NCI-H460 (cell line): ENCODE measurements around the gene ITPR2. TPM values are rescaled to one million over a fixed set of nuclear protein-coding genes. Genes with fewer than 3 reads are reported as not detected.
"Not testable (repeated sequence)": the region's sequence is repeated elsewhere in the genome, so short reads cannot be mapped to it uniquely, and the experiment has no call there.

ENCODE experiments used
- DNase-seq: peaks from one replicate; pipeline ENCODE4 v3.0.0-alpha.2; 2016; ENCODE audit warnings: low read depth; ENCODE audit errors: extremely low read depth
- total RNA-seq: library from RNA; depleted of rRNA; stranded (reverse); fragments of >200 nt; shearing (Covaris generic); gene quantifications from 2 replicates; pipeline ENCODE4 v1.2.3, GENCODE V29; 2014

ITPR2 gene
- total RNA-seq, 1 experiment from 2014 or later = 5.5 TPM

DNA sequence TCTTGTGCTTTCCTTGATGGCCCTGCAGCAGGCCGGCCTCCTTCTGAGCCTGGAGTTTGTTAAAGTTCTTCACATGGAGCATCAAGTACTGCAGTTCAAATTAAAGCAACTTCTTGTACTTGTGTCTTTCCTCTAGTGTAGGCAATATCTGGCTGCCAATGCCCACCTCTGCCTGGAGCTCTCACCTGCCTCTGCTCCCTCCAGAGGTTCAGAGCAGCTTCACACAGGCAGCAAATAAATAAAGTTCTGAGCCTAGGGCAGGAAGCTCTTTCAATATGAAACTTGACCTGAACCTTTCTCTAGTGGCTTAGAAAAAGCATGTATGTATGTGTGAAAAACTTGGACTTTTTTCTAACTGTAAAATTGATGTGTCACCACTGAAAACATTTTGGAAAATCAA lies 65.9 kb downstream of the ITPR2 start:
- no peak for DNase-seq

DNA sequence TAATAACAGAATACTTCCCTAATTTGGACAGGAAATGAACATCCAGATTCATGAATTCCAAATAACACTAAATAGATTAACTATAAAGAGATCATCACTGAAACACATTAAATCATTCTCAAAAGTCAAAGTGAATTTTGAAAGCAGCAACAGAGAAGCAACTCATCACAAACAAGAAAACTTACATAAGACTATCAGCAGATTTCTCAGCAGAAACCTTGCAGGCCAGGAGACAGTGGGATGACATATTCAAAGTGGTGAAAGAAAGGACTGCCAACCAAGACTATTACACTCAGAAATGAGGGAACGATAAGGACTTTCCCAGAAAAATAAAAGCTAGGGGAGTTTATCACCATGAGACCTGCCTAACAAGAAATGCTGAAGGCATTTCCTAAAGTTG lies 70.8 kb downstream of the ITPR2 start:
- DNase-seq = no peak

DNA sequence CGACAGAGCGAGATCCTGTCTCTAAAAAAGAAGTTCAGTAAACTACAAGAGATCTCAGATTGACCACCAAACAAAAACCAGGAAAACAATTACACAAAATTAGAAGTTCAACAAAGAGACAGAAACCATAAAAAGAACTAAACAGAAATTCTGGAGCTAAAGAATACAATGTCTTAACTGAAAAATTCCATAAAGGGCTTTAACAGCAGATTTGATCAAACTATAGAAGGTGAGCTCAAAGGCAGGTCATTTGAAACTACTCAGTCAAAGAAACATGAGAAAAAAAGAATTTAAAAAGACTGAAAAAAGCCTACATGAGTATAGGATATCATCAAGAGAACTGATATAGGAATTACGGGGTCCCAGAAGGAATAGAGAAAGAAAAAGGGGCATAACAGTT lies 71.2 kb downstream of the ITPR2 start:
- no peak for DNase-seq

DNA sequence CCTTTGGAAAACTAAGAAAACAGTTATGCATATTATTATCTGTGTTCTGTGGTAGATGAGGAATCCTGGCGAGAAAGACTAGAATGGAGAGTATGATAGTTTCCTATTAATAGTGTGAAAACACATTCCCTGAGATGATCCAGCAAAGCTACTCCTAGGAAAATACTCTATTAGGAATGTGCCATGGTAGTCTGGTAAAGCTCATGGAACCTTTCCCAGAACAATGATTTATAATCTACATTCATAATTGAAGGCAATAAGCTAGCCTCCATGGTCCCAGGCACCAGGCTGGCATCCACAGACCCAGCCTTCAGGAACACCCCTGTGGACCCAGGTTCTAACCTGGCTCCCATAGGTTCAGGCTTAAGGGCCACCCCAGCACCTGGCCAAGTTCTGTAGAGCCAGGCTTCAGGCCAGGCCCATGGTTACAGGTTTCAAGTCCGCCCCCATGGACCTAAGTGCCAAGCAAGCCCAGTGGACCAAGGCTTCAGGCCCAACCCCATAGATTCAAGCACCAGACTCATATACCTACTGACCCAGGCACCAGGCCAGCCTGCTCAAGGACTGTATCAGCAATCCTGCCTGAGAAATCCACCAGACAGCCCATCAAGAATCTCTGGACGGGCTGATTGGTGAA lies 72.2 kb downstream of the ITPR2 start:
- DNase-seq = no peak

DNA sequence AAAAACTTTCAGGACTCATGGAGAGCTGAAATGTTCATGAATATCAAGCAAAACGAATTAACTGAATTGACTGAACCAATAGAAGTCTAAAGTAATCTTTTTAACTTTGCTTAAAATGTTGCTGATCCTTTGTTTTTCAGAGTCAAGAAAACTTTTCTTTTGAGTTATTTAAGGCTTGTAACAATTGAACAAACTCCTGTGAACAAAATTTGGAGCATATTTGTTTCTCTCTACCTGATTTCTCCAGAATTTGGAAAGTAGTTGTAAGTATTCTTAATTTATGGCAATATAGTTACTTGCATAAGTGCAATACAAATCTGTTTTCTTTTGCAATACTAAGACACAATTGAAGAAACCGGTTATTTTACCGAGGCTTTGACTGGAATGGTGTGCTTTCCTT lies 77.6 kb downstream of the ITPR2 start:
- not testable (repeated sequence) for DNase-seq

DNA sequence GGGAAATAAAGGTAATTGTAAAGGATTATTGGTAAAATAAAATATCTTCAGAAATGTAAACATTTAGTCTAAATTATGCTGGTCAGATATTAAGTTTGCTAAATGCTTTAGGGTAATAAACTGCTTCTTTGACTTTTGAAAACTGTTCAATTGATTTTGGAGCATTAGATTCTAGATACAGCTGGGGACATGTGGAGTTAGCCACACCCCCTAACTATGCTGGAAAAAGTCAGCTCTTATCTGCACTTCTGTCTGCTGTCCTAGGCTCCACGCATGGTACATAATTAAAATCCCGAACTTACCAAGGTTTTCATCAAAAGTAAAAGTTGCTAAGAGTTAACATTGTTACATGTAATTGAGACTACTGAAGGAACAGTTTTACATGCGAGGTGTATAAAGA lies 78.8 kb downstream of the ITPR2 start:
- no peak for DNase-seq

DNA sequence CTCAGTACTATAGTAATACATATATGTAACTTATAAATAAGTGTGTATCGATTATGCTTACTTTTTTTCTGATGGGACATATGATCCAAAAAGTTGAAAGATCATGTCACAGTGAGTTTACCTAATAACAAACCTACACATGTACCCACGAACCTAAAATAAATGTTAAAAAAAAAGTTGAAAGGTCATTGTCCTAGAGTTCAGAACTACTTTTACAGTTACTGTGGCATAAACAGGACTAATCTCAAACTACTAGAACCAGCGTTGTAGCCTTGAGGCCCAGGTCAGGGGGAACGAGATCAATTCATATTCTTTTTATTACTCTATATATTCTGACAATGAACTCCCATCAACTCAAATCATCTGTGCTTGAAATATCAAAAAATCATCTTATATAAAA lies 81.8 kb downstream of the ITPR2 start:
- no peak for DNase-seq

DNA sequence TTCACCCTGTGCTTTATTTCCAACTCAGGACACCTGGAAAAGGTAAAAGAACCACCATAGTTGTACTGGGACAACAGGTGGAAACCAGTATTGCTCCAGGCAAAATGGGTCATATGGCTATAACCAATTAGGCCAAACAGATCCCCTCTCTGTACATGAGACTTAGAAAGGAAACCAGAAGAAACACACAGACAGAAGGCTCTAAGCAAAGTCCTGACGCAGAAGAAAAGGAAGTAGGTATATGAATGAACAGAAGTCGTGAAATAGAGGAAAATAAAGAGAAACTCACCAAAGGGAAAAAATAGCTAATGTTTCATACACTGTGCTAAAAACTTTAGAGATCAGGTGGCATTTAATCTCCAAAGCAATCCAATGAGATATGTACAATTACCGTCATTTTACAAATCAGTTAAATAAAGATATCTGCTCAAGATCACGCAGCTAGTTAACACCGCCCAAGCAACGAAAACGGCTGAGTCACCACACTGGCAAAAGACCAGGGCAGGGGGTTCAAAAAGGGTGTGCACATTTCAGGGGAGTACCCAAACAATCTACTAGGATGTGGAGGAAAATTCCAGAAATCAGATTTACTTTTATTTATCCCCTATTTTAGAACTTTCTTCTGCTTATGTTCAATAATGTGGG lies 82.3 kb downstream of the ITPR2 start:
- DNase-seq = no peak

DNA sequence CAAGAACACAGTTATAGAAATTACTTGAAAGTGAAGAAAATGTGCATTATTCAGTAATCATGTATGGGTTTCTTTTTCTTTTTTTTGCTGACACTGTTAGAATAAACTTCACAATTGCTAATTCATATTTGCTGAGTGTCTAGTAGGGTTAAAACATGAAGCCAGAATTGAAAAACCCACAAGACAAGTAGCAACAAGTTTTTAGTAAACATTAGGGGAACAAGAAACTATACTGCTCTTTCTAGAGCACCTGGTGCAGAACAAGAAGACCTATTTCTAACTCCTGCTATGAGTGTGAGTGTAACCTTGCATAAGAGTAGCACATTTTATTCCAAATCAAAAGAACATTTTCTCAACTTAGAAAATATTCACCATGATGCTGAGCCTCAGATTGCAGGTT lies 83.2 kb downstream of the ITPR2 start:
- no peak for DNase-seq

DNA sequence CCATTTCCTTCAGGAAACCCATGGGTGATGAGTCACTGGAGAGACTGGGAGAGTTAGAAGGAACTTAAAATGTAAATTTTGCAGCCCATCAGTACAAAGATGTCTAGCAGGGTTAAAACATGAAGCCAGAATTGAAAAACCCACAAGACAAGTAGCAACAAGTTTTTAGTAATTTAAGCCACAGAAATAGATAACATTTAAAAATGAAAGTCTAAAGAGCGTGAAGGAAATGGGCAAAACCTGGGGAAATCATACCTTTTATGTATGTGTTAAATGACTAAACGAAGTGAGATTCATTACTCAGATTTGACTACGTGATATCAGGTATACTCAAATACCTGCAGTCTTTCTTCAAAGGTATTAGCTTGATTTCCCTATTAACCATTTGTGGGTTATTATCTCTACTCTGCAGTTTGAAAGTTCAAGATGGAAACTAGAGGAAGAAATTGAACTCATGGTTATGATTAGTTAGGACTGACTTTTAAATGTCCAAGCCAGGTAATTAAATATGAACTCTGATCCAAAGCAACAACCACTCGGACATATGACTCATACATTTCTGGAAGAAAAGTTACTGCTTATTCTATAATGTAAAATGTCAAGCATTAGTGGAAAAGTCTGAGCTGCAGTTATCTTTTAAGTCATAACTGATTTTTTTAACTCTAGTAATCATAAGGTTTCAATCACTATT lies 84.1 kb downstream of the ITPR2 start:
- DNase-seq = no peak

DNA sequence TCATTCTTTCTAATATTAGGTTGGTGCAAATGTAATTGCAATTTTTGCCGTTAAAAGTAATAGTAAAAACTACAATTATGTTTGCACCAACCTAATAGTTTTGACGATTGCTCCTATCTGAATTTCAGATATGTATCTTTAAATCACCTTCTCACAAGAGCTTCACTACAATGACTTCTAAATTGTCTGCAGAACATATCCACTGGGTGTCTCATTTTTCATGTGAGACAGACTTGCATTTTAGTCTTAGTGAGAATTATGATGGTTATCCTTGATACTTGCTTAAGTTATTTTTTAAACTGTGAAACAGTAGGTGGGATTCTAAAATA lies 84.6 kb downstream of the ITPR2 start:
- DNase-seq = no peak

DNA sequence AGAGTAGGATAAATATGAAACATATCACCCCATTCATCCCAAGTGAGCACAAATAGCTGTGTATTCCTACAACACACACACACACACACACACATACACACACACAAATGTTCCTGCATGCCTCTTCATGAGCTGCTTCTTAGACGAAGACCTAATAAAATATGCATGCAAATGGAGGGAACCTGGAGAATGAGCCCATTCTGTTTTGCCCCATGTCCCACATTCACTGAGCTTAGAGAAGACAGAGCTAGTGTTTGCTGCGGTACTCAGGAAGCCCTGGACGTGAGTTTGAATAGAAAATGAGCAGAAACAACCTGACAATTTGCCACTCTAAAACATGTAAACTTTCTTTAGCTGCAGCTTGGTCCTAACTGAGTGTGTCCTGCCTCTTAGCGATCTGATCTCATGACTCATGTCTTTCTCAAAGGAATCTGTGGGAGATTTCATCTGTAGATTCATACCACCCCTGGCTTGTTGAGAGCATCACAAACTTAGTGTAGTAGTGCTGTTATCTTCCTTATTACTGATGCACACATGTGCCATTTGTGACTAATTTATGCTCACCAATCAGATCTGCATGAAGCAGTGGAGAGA lies 86.8 kb downstream of the ITPR2 start:
- no peak for DNase-seq

DNA sequence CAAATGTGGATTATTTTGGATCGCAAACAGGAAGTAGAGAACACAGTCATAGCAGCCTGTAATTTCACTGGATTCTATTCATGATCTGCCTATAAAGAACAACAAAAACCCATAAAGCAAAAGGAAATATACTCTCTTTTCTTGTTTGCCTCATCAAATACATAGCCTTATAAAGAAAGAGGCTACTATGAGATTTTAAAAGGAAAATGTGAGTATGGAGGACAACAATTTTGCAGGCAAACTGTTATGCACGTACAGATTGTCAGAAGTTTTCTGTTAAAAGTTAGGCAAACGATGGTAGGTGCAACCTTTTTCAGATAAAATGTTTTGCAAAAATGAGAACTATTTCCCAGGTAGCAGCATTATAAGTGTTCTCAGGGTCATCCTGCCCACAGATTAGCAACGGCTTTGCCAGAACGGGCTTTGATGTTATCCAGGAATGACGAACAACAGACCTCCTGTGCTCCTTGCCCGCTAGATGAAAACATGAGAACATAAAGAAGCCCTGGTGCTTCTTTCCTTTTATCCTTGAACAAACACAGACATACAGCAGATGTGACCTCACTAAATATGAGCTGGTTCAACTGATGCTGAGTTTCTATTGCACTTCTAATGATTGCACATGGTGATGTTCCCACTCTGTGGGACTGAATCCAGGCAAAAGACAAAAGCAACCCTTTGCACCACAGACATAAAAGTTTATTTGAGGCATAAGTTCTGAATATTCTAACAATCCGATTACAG lies 88.1 kb downstream of the ITPR2 start:
- DNase-seq = no peak

DNA sequence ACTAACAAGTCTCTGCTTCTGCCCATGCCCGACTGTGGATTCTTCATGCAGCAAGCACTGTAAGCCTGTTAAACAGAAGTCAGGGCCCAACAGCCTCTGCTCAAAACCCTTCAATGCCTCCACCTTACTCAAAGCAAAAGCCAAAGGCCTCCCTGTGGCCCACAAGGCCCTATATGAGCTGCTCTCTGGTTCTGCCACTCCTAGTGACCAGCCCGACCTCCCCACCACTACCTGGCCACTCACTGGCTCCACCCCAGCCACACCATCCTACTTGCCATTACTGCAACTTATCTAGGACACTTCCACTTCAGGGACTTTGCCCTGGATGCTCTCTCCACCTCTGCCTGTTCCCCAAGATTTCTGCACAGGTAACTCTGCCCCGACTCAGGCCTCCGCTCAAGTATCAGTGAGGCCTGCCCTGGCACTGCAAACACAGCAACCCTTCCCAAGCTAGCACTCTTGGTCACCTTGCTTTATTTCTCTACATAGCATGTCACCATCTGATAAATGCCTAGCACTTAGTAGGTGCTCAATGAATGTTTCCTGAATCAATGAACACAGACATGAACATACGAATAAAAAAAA lies 88.9 kb downstream of the ITPR2 start:
- no peak for DNase-seq

DNA sequence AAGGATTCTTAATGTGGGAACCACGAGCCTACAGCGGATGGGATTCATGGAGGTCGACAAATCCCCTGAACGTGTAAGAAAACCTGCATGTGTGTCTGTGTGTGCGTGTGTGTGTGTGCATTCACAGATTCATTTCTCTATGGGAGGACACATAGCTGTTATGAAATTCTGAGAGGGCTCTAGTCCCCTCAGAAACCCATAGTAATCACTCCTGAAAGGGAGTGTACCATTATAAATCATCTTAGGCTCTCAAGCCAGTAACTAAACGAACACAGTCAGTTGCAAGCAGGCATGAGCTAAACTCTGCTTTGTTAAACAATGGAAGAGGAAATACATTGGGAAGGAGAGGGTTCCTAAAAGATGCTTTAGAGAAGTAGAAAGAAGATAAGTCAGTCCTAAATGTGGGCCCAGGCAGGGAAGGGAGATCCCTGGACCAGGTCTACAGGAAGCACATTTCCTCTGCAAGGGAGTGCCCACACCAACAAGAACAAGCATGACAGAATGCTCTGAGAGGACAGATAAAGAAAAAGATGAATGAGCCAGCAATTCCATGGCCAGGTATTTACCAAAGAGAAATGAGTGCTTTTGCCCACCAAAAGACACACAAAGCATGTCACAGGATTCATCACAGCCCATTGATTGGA lies 91.3 kb downstream of the ITPR2 start:
- DNase-seq = no peak

DNA sequence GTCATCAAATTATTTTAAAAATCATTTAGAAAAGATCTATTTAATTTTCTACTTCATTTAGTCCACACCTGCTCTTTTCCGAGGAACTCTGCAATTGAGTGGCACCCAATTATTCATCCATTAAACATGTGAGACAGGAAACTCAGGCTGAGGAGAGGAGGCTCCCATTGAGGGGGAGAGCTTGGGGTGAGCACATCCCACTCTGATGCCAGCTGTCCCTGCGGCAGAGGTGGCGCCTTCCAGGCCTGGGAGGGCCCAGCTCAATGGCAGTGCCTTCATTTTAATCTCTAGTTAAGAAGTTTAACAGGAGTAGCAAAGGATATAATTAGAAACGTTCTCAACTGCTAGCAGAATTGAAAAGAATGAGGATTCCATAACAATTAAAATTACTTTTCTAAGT lies 92.0 kb downstream of the ITPR2 start:
- DNase-seq = no peak

DNA sequence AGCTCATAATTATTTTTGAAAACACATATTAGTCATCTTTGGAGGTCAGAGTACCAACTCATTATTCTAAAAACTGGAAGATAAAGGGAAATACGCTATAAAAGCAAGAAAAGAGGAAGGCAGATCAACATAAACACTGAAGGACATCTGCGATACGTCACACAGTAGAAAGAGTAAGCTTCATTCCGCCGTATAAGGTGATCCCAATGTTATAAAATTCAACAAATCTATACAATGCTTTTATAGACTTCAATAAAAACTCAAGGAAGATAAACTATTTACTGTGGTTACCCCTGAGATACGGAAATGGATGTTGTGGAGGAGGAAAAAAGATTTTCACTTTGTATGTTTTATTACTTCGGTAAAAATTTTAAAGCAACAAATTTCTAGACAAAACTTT lies 92.6 kb downstream of the ITPR2 start:
- DNase-seq = no peak

DNA sequence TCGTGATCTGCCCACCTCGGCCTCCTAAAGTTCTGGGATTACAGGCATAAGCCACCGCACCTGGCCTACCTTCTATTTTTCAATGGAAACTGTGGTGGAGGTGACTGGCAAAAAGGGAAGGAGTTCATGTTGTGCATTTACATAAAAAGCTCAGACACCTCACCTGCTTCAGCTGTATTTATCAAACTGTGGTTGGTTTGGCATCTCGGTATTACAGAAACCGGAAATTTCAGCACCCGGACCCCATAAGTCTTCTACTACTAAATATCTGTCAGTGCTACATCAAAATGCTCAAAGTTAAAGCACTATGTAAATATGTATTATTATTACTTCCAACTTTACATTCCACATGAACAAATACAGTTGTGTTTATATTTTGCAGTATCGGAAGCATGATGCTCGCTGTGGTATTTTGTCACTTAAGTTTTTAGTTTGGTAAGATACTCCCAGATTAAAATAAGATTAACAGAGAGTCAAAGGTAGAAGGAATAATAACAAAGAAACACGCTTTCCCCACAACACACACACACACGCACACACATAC lies 95.4 kb downstream of the ITPR2 start:
- no peak for DNase-seq

DNA sequence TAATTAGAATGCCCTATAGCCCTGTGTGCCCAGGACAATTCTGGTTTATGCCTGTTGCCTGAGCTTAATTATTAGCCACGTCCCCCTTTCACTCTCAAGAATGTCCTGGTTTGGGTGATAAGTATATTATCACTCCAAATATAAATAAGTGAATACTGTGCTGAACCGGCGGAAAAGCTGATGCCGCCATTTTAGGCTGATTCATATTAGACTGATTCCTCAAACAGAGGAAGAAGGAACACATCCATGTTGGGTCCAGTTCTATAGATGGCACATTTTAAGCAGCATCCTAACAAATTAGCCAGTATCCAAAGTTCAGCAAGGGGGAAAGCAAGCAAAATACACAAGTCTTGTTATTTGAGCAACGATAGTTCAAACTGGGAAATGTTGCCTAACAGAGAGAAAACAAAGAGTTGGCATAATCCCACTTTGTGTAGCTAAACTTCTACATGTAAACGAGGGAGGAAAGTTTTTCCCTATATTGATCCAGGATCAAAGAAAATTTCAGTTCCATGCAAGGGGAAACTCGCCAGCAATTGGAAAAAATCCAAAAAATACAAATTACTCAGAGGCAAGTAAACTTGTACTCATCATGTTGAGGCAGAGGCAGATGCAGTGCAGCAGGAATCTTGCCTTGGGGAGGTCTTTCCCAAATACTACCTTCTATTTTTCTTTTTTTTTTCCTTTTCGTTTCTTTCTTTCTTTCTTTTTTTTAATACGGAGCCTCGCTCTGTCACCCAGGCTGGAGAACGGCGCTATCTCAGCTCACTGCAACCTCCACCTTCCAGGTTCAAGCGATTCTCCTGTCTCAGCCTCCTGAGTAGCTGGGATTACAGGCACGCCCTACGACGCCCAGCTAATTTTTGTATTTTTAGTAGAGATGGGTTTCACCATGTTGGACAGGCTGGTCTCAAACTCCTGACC lies 96.2 kb downstream of the ITPR2 start:
- DNase-seq = no peak
